Measurements from ENCODE around the gene OMG.
"Not testable (repeated sequence)": the region's sequence is repeated elsewhere in the genome, so short reads cannot be mapped to it uniquely, and the experiment has no call there.

- not testable (repeated sequence) for TF ChIP-seq POLR2A, CTCF (IDR thresholded peaks at IDR 0.05)
Measured at GRCh38 chr17:31345191-31345747, 48.2 kb upstream of the OMG start.
